ENCODE measurements around the gene KRT222.

Gene KRT222

DNA sequence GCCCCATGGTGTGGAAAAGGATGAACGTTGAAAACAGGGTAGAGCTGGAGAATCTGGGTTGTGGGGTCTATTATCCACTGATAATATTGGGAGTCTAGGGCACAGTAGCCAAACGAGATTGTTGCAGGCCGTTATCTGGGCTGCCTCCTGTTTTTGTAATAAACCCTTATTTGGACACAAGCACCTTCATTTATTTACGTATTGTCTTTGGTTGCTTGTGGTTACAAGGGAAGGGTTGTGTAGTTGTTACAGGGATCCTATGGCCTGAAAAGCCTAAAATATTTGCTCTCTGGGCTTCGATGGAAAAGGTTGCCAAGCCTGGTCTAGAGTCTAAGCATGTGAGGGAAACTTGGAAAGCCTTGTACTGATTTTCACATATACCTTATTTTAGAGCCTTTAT is 13.0 kb downstream of the KRT222 start:
- no peak for DNase-seq

DNA sequence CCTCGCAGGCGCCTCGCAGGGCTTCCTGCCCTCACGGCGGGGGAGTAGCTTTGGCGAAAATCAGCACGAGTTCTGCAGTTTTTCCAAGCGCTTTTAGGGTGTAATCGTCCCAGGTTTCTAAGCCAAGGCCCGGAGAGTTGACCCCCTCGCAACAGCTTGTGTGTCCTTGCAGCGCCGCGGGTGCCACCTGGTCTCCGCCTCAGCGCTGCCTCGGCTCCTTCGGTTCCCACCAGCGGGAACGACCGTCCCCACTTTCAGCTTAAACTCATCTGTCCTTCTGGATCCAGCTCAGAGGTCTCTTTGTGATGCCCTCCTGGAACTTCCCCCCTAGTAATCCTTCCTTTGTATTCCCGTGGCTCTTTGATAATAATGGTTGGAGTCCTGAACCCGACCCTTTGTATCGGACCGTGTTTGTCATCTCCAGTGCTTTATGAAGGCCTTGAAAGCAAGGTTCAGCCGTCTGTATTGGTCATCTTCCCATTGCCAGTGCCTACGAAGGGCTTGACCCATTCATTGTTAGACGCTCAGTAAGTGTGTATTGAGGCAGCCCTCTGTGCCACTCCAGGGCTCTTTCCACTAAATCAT is 16.5 kb downstream of the KRT222 start:
- no peak for DNase-seq

DNA sequence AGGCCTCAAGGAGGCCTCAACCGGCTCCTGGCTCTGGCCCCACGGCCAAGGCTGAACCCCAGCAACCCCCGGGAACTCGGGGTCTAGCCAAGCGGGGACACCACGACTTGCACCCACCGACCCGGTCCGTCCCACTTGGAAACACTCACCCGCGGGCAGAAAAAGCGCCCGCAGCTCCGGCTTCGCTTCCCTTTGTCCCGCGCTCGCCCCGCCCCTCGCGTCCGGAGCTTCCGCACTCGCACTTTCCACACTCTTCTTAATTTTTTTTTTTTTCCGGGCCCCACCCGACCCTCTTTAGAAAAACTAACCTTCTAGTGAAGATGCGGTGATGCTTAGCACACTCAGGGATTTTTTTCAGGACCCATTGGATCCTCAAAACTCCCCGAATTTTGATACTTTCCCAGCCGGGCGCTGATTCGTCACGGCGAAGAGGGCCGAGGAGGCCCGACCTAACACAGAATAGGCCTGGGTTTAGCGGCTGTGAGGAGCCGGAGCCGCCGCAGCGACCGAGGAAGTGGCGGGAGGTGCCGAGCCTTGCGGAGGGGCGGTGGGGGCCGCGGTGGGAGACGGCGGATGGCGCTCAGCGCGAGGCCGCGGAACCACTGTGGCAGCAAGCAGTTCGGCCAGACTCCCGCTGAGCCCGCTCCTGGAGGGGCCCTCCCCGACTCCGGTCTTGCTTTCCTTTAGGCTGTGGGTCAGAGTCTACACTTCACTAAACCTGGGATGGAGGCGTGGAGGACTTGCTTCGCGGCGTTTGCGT is 17.2 kb downstream of the KRT222 start, which contains the start of gene SMARCE1:
Gene SMARCE1, minus strand, starts transcription at position 195 of the 760 bp plus-strand sequence. CDS start 2,016 bp downstream, outside the sequence.
- peak; percentile 63 to 64 for DNase-seq

DNA sequence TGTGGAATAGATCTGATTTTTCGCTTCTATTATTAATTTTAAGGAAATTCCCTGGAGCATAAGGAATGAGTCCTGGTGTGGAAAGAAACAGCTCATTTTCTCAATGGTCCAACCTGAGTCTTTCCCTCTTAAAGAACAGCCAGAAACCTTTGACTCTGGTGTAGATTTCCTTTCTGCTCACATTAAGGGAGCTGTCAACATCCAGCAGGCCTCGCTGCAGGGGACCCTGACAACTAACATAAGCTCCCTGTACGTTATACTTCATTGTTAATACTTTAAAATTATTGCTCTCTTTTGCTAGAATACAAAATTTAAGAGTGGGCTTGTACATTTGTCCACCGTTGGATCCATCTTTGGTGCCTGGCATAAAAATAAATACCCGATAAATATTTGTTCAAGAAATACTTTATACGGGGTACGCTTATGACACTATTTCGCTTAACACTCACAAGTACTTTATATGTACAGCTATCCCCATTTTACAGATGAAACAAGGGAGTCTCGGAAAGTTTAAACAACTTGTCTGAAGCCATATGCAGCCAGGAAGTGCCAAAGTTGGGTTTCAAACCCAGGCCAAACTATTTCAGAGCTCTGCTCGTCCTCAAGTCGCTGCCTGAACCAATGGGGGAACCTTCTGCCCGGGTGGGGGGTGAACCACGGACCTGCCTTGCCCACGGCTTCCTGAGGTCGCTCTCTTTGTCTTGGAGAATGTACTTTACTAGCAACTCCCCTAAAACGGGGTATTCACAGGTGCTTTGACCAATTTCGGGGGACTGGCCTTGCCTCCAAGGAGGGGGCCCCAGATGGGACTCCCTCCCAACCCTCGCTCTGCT is 18.0 kb downstream of the KRT222 start:
- DNase-seq = no peak

DNA sequence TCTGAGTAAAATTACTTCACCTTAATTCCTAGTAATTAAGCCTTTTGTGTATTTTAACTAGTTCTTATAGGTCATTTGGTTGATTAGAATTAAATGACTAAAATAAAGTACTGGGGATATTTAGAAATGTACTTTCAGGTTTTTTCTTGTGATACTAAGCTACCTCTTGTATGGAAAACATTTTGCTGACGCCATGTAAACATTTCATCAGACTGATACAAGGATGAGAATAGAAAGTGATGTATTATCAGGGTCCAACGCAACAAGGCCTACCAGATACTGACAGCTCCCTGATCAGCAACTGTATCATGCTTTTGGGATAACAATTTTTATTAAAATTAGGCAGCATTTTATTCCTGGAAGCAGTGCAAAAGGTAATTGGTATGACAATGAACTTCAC is 19.0 kb downstream of the KRT222 start:
- DNase-seq = no peak

DNA sequence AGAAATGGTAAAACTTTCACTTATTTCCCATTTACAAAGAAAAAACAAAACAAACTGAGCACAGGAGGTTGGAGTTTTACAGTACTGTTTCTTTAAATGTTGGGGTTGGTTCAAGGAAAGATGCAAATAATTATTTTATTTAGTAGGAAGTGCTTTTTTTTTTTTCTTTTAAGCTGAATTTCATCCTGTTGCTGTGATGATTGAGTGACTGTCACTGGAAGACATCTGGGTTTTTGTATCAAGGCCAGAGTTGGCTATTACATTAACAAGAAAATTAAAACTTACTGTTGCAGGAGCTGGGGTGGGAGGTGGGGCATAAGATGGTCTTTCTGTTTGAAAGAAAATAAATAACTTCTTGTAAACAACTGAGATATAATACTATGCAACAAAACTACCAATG is 19.7 kb downstream of the KRT222 start:
- no peak for DNase-seq

DNA sequence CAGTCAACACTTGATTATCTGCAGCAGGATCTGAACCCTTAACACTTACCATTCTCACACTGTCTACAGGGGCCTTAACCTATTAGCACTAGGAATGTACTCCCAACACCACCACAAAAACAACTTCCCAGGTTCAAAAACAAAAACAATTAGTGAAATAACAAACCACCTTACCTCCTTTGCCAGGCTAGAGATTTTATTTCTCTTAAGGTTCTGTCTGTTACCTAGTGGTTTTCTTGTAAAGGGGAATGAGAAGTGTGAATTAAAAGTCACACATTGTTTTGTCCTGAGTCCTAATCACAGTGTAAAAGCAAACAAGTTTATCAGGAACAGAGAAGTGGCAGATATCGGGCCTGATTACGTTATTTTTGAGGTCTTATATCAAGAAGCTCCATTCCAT is 27.0 kb downstream of the KRT222 start:
- DNase-seq = no peak

DNA sequence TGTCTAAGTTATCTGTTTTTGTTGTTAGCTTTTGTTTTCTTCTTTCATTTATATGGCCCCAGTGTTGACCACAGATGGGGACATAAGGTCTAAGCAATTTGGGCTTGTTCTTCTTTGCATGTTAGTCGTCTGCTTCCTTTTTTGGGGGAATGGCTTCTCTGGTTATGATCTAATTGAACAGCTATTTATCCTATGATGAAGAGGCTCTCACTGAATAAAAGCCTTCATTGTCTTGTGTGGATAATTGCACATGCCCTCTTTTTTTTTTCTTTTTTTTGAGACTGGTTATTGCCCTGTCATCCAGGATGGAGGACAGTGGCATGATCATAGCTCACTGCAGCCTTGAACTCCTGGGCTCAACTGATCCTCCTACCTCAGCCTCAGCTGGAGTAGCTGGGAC is 31.1 kb downstream of the KRT222 start:
- no peak for DNase-seq

DNA sequence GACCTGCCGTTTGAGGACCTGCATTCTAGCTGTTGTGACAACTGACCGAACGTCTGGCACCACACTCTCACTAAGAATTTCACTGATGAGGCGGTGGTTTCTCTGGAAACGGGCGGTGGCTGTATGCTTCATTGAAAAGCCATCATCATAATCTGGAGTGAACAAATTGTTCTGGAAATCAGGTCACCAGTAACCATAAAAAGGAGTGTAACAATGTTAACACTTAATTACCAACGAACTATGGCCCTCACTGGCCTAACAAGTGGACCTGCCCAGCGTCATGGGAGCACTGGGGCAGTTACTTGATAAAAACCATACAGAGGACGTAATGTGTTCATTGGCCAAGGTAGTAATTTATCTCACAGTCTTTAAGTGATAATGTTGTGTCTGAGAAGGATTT is 32.8 kb downstream of the KRT222 start:
- DNase-seq = no peak

DNA sequence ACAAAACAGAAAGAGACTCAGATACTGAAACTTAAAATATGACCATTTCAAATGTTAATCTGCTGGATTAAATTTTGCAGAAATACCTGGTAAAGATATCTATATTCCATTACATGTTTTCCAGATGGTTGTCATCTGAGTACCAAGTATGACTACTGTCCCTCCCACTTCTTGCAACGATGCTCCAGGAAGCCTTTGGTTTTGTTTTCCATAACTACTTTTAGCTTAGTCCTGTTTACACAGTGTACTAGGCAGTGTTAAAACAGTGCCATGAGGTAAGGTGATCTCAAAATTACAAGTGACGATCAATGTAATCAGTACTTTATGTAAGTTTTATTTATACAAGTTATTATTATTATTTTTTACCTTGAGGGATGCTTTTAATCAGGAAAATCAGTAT is 35.1 kb downstream of the KRT222 start:
- no peak for DNase-seq

DNA sequence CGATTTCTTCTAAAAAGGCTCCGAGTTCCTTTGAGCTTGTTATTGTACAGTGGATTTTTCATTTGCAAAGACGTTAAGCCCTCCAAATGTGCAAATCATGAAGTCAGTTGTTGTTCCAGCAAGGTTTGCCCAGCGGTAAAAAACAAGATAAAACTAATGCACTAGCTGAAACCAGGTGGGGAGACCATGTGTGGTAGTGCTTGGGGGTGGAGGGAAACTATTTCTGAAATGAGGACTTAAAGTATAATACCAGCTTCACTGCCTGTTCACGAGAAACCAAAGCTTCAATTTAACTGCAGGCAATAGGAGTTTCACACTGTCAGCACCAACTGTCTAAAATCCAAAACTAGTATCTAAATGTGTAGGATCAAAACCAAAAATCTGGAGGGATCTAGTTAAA is 39.7 kb downstream of the KRT222 start:
- no peak for DNase-seq

DNA sequence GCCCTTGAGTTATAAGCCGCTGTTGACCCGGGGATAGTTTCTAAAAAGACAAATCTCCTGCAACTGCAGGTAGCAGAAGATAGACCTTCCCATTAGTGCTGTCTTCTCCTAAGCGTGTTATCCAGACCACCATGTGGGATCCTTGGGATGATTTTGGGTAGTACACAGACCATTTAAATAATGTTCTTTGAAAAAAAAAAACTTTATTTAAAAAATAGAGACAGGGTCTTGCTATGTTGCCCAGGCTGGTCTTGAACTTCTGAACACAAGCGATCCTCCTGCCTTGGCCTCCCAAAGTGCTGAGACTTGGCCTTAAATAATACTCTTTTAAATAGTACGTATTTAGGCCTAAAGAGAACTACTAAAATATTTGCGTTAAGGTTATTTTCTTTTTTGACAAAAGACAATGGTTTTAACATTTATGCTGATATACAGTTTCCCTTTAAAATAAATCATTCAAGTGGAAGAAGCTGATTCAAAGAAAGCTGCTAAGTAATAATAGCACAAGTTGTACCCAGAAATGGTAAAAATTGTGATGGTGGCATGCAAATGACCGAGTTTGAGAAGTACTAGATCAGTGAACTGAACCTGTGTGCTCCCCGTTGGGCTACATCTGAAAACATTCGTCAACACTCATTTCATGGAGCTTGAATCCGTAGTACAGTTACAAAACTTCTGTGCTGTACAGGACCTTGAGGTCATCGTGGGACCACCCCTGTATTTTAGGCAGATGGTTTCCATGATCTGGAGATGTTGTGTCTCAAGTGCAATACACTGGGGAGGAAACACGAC is 41.4 kb downstream of the KRT222 start:
- no peak for DNase-seq

DNA sequence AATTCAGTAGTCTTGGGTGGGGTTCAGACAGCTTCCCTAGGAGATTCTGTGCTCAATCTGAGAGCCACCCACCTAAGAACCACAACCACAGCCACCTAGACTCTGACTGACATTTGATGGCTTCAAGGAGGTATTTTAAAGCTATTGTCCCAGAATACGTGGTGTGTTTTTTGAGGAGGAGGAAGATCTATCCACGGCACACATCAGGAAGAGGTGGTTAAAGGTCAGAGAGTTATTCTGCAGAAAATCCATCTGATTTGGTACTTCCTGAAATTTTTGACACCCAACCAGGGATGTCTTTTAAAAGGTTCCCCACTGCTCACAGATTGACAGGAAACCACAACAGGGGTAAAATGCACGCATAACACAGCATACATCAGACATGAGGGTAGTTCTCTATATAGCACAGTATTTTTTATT is 42.5 kb downstream of the KRT222 start:
- DNase-seq = no peak

DNA sequence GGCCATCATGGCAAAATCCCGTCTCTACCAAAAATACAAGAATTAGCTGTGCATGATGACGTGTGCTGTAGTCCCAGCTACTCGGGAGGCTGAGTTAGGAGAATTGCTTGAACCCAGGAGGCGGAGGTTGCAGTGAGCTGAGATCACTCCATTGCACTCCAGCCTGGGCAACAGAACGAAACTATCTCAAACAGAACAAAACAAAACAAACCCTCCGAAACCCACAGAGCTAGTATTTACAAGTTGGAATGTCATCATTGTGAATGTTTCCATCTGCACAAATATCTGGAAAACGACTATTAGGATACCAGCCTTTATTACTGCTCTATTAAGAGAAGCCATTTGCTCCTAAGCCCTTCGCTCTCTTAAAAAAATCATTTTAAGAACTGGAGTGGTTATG is 43.4 kb downstream of the KRT222 start:
- no peak for DNase-seq

DNA sequence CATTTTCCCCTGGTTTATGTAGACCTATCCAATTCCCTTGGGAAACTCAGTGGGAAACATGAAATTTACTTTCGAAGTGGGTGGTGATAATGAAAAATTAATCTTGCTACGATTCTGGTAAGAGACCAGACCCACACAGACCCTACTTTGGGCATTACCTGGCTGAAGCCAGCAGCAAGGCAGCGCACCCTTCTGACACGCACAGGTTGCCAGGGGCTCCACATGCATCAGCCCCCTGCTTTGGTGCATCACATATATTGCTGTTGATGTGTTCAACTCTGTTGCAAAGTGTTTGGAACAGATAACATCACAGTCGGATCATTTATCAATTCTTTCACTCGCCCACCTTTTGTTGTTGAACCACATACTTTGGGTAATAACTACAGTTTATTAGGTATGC is 44.0 kb downstream of the KRT222 start:
- DNase-seq = no peak

DNA sequence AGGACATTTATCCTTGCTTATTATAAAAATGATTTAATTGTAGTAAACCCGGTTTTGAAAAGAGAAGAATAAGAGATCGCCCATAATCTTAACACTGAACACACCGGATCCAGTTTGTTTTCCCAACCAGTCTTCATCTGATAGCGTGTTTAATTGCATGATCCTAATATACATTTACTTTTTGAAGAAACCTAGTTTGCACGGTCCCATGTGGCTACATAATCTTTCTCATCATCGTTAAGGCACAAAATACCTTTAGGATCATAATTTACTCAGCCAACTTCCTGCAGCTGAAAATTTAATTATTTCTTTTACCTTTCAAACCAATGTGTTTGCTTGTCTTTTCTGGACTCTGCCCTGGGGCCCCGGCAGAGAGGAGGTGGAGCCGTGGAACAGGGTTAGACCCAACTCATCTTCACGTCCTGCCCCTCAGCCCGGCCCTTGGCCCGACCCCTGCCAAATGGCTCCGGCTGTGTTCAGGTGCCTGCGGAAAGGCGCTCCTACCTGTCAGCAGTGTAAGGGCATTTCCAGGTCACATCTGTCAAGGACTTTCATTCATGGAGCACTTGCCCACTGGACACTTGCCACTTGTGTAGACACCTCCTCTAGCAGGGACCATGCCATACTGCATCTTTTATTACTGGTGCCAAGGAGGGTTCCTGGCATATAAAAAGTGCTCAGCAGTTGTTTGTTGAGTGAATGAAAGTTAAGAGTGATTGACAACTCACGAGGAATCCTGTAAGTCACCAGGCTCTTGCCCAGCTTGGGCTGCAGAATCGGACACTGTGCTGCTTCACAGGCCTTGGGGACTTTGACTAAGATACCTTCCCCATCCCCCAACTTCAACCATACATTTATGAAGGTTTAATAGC is 46.0 kb downstream of the KRT222 start:
- DNase-seq = no peak

DNA sequence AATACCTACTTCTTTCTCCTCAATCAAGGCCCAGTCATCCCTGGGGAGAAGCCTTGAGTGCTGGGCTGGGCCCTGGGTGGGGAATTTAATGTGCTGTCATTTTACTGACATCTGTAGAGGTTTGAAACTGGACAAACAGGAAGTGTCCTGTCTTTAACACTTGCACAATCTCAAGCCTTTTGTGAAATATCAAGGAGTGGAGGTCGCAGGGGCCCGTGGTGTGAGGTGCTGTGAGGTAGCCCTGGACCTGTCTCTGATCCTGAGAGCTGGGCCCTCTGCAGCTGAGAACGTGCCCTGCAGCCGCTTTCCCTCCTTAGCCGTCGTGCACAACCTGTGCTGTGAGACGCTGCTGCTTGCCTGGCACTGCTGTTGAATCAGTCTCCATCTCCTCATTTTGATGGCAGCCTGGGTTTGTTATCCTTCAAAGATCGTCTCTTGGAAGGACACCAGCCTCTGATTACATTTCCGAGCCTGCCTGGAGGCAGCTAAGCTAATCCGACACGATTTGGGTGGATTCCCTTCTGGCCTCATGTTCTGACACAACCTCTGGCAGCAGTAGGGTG is 47.2 kb downstream of the KRT222 start:
- DNase-seq = no peak

DNA sequence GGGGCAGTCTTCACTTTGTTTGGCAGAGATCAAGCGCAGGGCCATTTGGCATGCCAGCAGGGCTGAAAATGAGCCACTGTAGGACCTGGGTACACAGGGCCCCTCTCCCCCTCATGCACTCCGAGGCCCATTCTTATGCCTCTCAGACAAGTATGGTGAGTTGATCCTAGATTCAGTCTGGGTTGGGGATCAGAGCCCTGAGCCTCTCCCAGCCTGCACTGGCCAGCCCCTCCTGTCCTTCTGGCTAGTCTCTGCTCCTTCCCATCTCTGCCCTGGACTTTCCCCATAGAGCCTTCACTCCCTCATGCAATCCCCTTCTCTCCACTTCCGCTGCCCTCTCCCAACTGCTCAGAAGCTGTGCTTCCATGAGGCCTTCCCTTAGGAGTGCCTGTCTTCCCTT is 48.4 kb downstream of the KRT222 start:
- DNase-seq = no peak

DNA sequence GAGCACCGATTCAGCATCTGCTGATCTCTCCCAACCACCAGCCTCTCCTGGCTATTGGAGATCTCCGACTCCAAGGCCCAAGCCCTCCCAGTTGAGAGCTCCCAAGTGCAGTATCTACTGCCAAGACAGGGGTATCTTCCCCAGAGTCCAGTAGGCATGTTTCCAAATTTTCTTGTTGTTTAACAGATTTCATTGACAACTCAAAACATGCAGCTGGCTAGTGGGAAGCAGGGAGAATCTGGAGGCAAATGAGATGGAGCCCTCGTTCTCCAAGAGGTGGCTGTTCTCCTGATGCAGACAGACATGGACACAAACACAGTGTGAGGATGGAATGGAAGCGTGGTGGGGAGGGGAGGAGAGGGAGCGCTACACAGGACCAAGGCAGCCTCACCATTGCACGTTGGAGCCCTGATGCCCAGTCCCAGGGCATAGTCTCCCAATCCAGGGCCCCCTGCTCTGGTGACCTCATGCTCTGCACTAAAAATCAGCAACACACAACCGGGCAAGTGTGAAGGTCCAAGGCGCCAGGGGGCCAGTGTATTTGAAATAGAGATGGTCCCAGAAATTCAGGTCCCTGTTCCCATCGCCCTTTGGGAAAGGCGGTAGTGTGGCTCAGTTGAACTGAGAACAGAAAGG is 49.0 kb downstream of the KRT222 start:
- DNase-seq = no peak

DNA sequence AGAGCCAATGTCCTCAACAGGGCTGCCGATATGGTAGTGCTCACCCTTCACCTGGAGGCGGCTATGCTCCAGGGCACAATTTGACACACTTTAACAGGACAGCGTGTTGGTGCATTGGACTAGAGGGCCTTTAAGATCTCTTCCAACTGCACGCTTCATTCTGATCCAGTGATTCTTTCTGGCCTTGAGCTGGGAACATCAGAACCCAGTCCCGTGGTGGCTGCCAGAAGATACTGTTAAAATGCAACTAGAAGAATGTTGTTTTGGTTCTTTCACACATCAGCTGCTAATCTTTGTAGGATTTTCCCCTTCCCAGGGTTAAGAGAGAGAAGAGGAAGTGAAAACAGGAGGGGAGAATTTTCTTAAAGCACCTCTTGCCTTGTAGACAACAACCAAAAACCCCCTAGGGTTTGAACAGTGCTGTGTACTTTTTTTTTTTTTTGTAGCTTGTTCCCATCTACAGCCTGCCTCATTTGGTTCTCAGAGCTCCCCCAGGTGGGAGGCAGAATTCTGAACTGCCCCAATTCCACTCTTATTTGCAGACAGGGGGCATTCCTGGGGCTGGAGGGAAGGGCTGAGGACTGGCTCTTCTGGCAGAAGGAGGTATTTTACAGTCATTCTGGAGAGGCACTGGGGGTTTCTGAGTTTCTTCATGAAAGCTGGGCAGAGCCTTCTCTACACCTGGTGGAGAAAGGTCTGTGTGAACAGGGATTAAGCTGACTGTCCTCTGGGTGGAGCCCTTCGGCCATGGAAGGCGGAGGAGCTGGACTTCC is 49.7 kb downstream of the KRT222 start:
- DNase-seq = no peak
